Gastrocnemius medialis (tissue), 4 donors: ENCODE data around the gene PRKN.

Experiments
- POLR2A ChIP-seq, 2 donors: fragments of 450-650 bp; IDR thresholded peaks; one replicate each; pipeline ENCODE4 v1.6.1; 2017; ENCODE audit warnings: antibody characterized with exemption in 2 of 2, mild to moderate bottlenecking in 2 of 2, moderate library complexity in 2 of 2
- TF ChIP-seq, protein P1 (sequence below), 5 experiments: fragments of 450-650 bp in 3 of 5; fragments of 200-600 bp in 2 of 5; sonication (generic) in 2 of 5; IDR thresholded peaks in 4 of 5; conservative IDR thresholded peaks in 1 of 5; 1 replicate in 4 of 5; 2 replicates in 1 of 5; pipeline ENCODE4 v1.5.1; 2016 to 2019; ENCODE audit warnings: antibody characterized with exemption in 5 of 5, mild to moderate bottlenecking in 3 of 5, moderate library complexity in 3 of 5

DNA sequence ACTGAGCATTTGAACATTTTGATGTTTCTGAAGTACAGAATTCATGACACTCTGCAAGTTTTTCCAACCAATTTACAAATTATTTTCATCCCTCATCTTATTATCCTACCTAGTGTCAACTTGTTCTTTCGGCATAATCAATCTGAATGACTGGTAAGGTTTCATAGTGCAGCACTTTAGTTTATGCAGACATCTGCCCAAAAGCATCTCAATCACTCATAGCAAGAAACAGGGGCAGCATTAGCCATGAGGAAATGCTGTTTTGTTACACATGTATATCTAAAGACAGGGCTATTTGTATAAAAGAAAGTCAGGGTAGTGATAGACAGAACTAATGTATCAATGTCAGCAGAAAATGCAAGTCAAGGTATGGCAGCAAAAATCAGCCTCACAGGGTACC is 1075.6 kb downstream of the PRKN start:
- no peak for TF ChIP-seq POLR2A (IDR thresholded peaks at IDR 0.05)
- TF ChIP-seq, protein P1, sequence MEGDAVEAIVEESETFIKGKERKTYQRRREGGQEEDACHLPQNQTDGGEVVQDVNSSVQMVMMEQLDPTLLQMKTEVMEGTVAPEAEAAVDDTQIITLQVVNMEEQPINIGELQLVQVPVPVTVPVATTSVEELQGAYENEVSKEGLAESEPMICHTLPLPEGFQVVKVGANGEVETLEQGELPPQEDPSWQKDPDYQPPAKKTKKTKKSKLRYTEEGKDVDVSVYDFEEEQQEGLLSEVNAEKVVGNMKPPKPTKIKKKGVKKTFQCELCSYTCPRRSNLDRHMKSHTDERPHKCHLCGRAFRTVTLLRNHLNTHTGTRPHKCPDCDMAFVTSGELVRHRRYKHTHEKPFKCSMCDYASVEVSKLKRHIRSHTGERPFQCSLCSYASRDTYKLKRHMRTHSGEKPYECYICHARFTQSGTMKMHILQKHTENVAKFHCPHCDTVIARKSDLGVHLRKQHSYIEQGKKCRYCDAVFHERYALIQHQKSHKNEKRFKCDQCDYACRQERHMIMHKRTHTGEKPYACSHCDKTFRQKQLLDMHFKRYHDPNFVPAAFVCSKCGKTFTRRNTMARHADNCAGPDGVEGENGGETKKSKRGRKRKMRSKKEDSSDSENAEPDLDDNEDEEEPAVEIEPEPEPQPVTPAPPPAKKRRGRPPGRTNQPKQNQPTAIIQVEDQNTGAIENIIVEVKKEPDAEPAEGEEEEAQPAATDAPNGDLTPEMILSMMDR (IDR thresholded peaks at IDR 0.05 in 4 of 5, conservative IDR thresholded peaks at IDR 0.05 in 1 of 5): no peak
